ENCODE measurements around the gene VPS16. TPM values are rescaled to one million over a fixed set of nuclear protein-coding genes. Genes with fewer than 3 reads are reported as not detected.
A peak's percentile ranks its signal among the peaks of the same experiment; 100 is the strongest.

VPS16 gene
- total and polyA plus RNA-seq, 2 of the 13 experiments (the other 11 are each of a cell fraction or from before 2014, with no cell fraction given): 34.2 to 35.4 TPM

- no peaks in the 10 kb centered on the region for H3K9me3 ChIP-seq (ENCODE audit: low read length)
- no peak overlapping the region for H2AFZ ChIP-seq (ENCODE audit: low read length)
- BruUV-seq (replicated peaks): no TSS peak
- in situ Hi-C loops (cut with HindIII; ENCODE audit: extremely low pct_ligation_motif_present, low pct_unique_long_range_greater_than_20kb): no loop called here
- no peak for DNase-seq (ENCODE audit: low spot score)
- POLR2A ChIA-PET: no interaction called here
- peak; percentile 8; the same call in 2 of the 3 replicates for ATAC-seq
- no peak overlapping the region for H3K4me2 ChIP-seq (ENCODE audit: low read depth, low read length)
- no peak for FAIRE-seq
- CTCF ChIA-PET (ENCODE audit: low intra/inter-chr PET ratio, low total read pairs): no interaction called here
- no peaks in the 10 kb centered on the region for H3K36me3 ChIP-seq (replicated peaks in 1 of 2; ENCODE audit: control insufficient read depth in 1 of 2, insufficient read depth in 2 of 2, low read length in 2 of 2)
- no peaks in the 10 kb centered on the region for H4K20me1 ChIP-seq (ENCODE audit: insufficient read depth, low read length)
- intact Hi-C loops (cut with micrococcal nuclease; ENCODE audit: unreplicated experiment): no loop called here
- peaks cover 10% of the 10 kb centered on the region for H3K4me1 ChIP-seq (ENCODE audit: insufficient read depth, low read length)
- no peaks in the 10 kb centered on the region for H3K79me2 ChIP-seq (ENCODE audit: insufficient read depth, low read length)
- no peak overlapping the region for H3K4me3 ChIP-seq (replicated peaks in 1 of 3; ENCODE audit: insufficient read depth in 1 of 3, low read depth in 2 of 3, low read length in 3 of 3)
- WGBS (ENCODE audit: low lambda C conversion rate): 74% methylated on average over 44 of the region's 61 CpGs
- H3K9ac ChIP-seq (ENCODE audit: insufficient read depth, low read depth, low read length): no peak overlapping the region
- peaks cover 15 to 81% of the 10 kb centered on the region in 2 experiments for H3K27me3 ChIP-seq (ENCODE audit: control insufficient read depth in 1 of 2, insufficient read depth in 2 of 2, low read length in 2 of 2)
- H3K27ac ChIP-seq (ENCODE audit: extremely low read length, insufficient read depth, low read length): no peak overlapping the region
- peak; percentile 90; the same call in 1 of the 2 replicates for TF ChIP-seq EZH2 (conservative IDR thresholded peaks at IDR 0.05; ENCODE audit: low read depth, low read length)
- TF ChIP-seq ZSCAN5A (CRISPR knock-in tag; IDR thresholded peaks at IDR 0.05; ENCODE audit: borderline replicate concordance): no peak
- no peak for TF ChIP-seq NFKB2 (CRISPR knock-in tag; IDR thresholded peaks at IDR 0.05; ENCODE audit: borderline replicate concordance)
- 0 out of 2 replicates have a peak, but pooled peaks have one; percentile 38 for TF ChIP-seq DPF2 (CRISPR knock-in tag; IDR thresholded peaks at IDR 0.05; ENCODE audit: borderline replicate concordance, low read depth)
- TF ChIP-seq ZNF709 (CRISPR knock-in tag; IDR thresholded peaks at IDR 0.05): no peak
- no peak for TF ChIP-seq KAT2B (IDR thresholded peaks at IDR 0.05; ENCODE audit: borderline replicate concordance, low read depth, low read length)
- TF ChIP-seq MYC (CRISPR knock-in tag; IDR thresholded peaks at IDR 0.05; ENCODE audit: borderline replicate concordance): peak; percentile 4; the same call in 1 of the 2 replicates
- no peak for TF ChIP-seq CHCHD3 (CRISPR knock-in tag; IDR thresholded peaks at IDR 0.05)
- TF ChIP-seq SP2 (CRISPR knock-in tag; IDR thresholded peaks at IDR 0.05): no peak
- no peak for TF ChIP-seq KMT2A (CRISPR knock-in tag; IDR thresholded peaks at IDR 0.05)
- TF ChIP-seq HNRNPK (IDR thresholded peaks at IDR 0.05; ENCODE audit: low read depth, low read length, poor library complexity, severe bottlenecking): no peak
- no peak for TF ChIP-seq SAP130 (CRISPR knock-in tag; IDR thresholded peaks at IDR 0.05; ENCODE audit: low read depth)
- no peak for TF ChIP-seq SPEN (CRISPR knock-in tag; IDR thresholded peaks at IDR 0.05; ENCODE audit: low read depth)
- TF ChIP-seq POGZ (CRISPR knock-in tag; IDR thresholded peaks at IDR 0.05): no peak
- TF ChIP-seq ATF7-NPFF (CRISPR knock-in tag; IDR thresholded peaks at IDR 0.05; ENCODE audit: low read depth): no peak
- no peak for TF ChIP-seq ZGPAT (CRISPR knock-in tag; IDR thresholded peaks at IDR 0.05)
- TF ChIP-seq GATAD2A (CRISPR knock-in tag; IDR thresholded peaks at IDR 0.05): no peak
- no peak for TF ChIP-seq THAP11 (CRISPR knock-in tag; IDR thresholded peaks at IDR 0.05)
- no peak for TF ChIP-seq PHF8 (CRISPR knock-in tag; IDR thresholded peaks at IDR 0.05)
- TF ChIP-seq RNF2 (conservative IDR thresholded peaks at IDR 0.05; ENCODE audit: low read depth): 0 out of 2 replicates have a peak, but pooled peaks have one; percentile 12
- no peak for TF ChIP-seq SMAD9 (CRISPR knock-in tag; IDR thresholded peaks at IDR 0.05)
- TF ChIP-seq ZNF451 (CRISPR knock-in tag; IDR thresholded peaks at IDR 0.05): no peak
- no peak for TF ChIP-seq HDAC2 (CRISPR knock-in tag; IDR thresholded peaks at IDR 0.05)
- TF ChIP-seq ZEB1 (IDR thresholded peaks at IDR 0.05; ENCODE audit: insufficient replicate concordance, low read depth): no peak
Measured at GRCh38 chr20:2799688-2800520, 40.6 kb upstream of the VPS16 start.

Measured in HepG2 (cell line).